HG03280 (cell line): ENCODE results near the gene RALGDS.
"Not testable (repeated sequence)": the region's sequence is repeated elsewhere in the genome, so short reads cannot be mapped to it uniquely, and the experiment has no call there.

Experiments
- ATAC-seq: cut with Tn5 transposase; IDR thresholded peaks from one replicate; pipeline ENCODE4 v1.9.1; 2021; ENCODE audit warnings: mild to moderate bottlenecking, moderate library complexity; ENCODE audit not compliant: unreplicated experiment

The RALGDS gene

DNA sequence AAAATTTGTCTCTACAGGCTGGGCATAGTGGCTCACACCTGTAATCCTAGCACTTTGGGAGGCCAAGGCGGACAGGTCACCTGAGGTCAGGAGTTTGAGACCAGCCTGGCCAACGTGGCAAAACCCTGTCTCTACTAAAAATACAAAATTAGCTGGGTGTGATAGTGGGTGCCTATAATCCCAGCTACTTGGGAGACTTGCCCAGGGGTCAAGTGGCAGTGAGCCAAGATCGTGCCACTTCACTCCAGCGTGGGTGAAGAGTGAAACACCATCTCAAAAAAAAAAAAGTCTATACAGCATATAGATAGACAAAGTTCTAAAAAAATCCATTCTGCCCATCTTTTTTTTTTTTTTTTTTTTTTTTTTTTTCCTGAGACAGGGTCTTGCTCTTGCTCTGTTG, 26.7 kb downstream of the RALGDS start:
- not testable (repeated sequence) for ATAC-seq

DNA sequence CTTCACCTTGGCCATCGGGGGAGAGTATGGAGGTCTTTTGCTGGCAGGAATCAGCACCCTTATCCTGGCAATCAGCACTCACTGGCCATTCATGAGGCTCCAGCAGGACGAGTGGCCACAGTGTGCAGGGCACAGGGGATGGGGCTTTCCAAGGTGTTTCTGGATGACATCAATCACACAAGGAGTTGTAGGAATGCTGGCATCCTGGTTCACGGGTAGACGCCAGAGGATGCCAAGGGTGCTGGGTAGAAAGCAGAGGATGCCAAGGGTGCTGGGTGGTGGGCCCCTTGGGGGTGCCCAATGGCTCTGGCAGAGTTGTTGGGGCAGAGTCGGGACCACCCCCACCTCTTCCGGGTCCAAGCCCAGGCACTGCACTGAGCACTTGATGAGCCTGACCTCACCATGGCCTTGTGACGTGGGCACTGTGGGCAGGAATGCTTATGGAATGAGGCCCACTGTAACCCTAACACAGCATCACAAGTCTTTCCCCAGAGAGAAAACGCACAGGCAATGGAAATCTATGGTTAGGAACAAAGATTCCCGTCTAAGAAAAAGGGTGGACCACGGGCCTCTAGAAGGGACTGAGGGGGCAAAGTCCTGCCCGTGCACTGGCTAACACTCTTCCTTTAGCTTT, 30.2 kb downstream of the RALGDS start:
- no peak for ATAC-seq

- no peak for ATAC-seq
Observed at GRCh38 chr9:133090187-133090586, 30.9 kb downstream of the RALGDS start.

DNA sequence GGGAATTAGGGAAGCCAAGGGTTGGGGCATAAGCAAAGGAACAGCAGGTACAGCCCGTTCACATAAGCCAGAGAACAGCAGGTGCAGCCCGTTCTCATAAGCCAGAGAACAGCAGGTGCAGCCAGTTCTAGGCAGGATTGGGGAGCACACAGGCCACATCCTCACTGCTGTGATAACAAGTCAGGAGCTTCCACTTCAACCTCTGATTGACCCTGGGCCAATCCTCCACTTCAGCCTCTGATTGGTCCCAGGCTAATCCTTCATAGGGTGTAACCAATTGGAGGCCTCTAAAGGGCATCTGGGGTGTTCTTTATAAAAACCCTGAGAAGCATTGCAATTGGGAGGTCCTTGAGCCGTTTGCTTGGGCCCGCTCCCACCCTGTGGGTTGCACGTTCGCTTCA, 31.8 kb downstream of the RALGDS start:
- ATAC-seq: no peak

GRCh38 chr9:133088756-133089155, 32.3 kb downstream of the RALGDS start:
- ATAC-seq: no peak

DNA sequence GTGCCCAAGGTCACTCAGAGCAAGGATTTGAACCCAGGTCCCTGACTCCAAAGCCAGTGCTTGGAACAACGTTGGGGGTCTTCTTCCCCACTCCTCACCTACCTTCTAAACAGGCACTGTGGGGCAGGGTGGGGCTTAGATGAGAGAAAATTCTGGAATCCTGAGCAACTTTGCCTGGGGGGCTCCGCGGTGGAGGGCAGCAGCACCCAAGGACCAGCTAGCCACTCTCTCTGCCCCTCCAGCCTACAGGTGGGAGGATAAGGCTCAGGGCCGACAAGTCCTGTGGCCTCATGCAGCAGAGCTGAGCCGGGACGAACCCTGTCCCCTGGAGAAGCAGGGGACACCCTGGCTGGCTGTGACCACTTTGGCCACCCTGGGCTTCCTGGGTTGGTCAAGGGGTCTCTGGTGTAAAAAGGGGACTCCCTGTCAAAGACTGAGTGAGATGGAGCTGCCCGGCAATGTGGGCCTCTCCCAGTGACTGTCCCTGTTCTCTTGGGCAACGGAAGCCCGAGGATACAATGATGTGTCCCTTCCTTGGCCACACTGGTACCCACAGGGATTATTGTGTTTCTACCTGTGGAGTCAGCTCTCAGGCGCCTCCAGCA, 32.8 kb downstream of the RALGDS start:
- ATAC-seq: no peak

DNA sequence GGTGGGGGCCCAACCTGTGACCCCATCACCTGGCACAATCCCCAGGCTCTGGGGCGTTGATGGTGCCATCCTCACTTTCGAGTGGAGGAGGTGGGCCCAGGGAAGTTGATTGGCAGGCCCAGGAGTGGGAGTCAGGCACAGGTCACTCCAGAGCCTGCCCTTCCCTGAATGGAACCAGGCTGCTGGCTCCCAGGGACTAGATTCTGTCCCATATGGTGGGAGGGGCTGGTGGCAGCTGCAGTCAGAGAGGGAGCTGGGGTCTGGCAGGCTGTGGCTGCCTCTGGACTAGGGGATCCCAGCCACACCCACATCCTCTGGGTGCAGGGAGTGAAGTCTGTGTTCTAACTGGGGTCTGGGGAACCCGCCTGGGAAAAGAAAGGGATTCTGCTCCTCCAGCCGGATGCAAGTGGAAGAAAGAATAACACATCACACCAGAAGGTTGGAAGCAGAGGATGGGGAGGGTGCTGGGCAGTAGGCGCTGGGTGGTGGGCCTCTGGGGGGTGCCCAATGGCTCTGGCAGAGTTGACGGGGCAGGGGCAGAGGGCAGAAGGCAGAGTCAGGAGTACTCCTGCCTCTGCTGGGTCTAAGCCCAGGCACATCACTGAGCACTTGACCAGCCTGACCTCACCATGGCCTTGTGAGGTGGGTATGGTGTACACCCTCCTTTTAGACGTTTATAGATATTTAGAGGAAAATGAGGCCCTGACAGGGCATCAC, 33.5 kb downstream of the RALGDS start:
- no peak for ATAC-seq

- ATAC-seq: no peak
Observed at GRCh38 chr9:133086894-133087293, 34.1 kb downstream of the RALGDS start.

- ATAC-seq: not testable (repeated sequence)
Observed at GRCh38 chr9:133086212-133086860, 34.7 kb downstream of the RALGDS start.

- ATAC-seq: not testable (repeated sequence)
Observed at GRCh38 chr9:133083688-133084087, 37.4 kb downstream of the RALGDS start.

DNA sequence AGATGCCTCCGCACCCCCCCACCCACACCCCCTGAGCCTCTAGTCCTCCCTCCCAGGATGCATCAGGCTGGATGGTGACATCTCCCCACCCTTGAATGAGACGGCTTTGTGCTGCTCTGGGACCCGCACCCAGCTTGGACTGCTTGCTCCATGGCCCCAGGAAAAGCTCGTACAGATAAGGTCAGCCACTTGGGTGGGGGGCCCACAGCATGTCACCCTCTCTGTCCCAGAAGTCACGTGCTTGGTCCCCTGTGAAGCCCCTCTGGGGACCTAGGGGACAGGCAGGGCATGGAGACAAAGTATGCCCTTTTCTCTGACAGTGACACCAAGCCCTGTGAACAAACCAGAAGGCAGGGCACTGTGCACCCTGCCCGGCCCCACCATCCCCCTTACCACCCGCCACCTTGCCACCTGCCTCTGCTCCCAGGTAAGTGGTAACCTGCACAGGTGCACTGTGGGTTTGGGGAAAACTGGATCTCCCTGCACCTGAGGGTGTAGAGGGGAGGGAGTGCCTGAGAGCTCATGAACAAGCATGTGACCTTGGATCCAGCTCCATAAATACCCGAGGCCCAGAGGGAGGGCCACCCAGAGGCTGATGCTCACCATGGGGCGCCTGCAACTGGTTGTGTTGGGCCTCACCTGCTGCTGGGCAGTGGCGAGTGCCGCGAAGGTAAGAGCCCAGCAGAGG, 38.9 kb downstream of the RALGDS start:
- ATAC-seq: not testable (repeated sequence)

GRCh38 chr9:133080786-133081779, 40.0 kb downstream of the RALGDS start:
- not testable (repeated sequence) for ATAC-seq

- ATAC-seq: no peak
Observed at GRCh38 chr9:133080161-133080560, 40.9 kb downstream of the RALGDS start.

GRCh38 chr9:133078486-133078885, 42.6 kb downstream of the RALGDS start:
- ATAC-seq: no peak

GRCh38 chr9:133076691-133077090, 44.3 kb downstream of the RALGDS start:
- ATAC-seq: no peak

GRCh38 chr9:133075925-133076630, 45.0 kb downstream of the RALGDS start:
- ATAC-seq: no peak

- ATAC-seq: no peak
Observed at GRCh38 chr9:133074111-133074651, 46.9 kb downstream of the RALGDS start.

- ATAC-seq: no peak
Observed at GRCh38 chr9:133073086-133074014, 47.7 kb downstream of the RALGDS start.
